ENCODE measurements around the gene EIF3K.
A peak's percentile ranks its signal among the peaks of the same experiment; 100 is the strongest.

The EIF3K gene

DNA sequence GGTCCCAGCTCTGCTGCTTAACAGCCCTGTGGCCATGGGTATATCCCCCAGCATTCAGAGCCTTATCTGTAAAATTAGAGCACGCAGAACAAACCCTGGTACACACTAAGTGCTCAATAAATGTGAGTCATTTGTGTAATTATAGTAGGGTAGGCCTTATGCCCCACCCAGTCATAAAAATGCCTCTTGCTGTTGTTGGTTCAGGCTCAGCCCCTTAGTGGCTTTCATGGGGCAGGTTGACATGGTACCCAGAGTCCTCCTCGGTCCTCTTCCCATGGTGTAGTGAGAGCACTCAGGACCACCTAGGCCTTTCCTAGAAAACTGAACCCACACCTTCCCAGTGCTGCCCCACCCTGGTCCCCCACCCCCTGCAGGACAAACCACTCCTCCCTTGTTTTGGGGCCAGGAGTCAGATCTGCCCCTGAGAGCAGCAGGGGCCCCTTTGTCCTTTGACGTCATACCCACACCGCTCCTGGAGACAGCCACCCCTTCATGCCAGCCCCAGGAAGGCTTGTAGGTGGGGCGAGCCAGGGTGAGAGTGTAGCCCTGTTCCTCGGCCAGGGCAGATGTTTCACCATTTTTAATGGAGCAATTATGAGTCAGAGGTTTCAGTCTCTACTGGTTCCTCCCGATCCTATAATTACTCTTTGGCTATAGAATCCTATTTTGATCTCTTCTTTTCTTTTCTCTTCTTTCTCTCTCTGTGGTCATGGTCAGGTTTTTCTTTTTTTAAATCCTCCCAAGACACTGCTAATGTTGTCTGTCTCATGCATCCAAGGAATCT lies 65.3 kb downstream of the EIF3K start:
- no peak for FAIRE-seq
- peak; percentile 85 for DNase-seq (ENCODE audit: low spot score)

DNA sequence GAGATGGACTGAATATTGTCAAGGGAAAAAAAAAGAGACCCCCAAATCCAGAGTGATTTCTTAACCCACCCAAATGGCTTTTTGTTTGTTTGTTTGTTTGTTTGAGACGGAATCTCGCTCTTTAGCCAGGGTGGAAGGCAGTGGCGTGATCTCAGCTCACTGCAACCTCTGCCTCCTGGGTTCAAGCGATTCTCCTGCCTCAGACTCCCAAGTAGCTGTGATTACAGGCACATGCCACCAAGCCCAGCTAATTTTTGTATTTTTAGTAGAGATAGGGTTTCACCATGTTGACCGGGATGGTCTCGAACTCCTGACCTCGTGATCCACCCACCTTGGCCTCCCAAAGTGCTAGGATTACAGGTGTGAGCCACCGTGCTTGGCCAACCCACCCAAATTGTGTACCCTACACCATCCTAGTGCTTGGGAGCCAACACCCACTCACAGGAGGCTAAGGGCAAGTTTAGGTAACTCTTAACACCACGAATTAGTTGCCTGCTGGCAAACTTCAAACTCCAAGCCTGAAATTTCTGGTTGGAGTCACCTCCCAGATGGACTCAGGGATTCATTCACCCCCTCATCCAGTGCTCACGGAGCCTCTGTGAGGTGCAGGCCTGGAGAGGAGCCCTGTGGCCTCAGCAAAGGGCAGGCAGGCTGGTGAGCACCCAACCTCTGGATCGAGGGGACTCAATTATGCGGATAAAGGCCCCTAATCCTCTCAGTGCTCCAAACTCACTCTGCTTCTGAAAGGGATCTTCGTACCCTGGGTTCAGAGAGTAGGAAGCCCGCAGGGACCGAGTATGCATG lies 66.1 kb downstream of the EIF3K start:
- DNase-seq (ENCODE audit: low spot score) (no peak), FAIRE-seq (no peak)

DNA sequence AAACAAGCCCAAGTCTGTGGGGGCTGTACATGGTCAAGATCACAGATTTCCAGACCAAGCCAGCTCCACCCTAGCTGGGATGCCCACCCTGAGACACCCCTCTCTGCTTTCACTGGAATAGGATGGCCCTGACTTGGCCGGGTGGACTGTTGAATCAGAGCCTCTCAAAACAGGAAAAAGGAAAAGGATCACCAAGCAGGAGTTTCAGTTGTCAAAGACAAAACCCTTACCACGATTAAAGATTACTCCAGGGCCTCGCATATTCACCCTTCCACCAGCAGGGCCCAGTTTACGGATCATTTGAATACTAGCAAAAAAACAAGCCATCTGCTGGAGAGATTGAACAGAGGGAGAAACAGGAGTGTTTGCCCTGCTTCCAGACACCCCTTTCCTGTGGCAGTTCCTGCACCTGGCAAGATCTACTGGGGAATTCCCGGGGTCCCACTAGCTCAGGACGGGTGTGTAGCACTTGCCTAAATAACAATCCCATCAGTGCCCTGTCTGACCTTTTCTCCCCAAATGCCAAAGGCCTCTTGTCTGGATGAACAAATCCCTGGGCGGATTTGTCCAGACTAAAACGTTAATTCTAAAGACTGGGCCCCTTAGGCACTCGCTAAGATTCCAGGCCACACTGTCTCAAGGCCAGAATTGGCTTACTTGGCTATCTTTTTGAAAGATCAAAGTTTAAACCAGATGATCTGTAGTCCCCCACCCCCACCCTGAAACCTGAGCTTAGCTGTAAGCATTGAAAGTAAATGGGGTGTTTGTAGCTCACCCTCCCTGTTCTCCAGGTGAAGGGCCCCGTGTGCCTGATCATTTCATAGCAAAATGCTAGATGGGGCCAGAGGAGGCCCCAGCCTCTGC lies 66.9 kb downstream of the EIF3K start:
- FAIRE-seq (no peak), DNase-seq (ENCODE audit: low spot score) (peak; percentile 35)

DNA sequence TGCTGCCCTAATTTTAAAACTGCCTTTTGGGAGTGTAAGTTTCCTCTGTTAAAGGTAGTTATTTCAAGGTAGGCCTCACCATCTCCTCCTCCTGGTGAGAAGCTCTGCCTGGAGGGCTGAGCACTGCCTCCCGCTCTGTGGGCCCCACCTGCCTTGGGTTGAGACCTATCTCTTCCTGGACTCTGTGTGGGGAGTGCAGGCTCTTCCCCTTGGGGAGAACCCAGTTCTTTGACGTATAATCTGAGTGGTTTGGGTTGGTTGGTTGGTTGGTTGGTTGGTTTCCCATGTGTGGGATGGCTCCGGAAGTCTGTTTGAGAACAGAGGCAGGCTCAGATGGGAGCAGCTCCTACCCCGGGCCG lies 67.5 kb downstream of the EIF3K start:
- FAIRE-seq (no peak), DNase-seq (ENCODE audit: low spot score) (no peak)
